Skeletal muscle cell (primary cell): ENCODE data around the gene OR2F1.
"Not testable (repeated sequence)": the region's sequence is repeated elsewhere in the genome, so short reads cannot be mapped to it uniquely, and the experiment has no call there.

ENCODE experiments used
- DNase-seq: peaks from one replicate; pipeline ENCODE4 v3.0.0-alpha.2; 2010; ENCODE audit warnings: low read depth
- H3K4me3 ChIP-seq: 2 replicates; pipeline ENCODE4 v1.5.1; 2011; ENCODE audit warnings: low read depth, mild to moderate bottlenecking, control low read depth, low read length, moderate library complexity

OR2F1 gene

GRCh38 chr7:144001543-144001942 lies 46.9 kb downstream of the OR2F1 start:
- H3K4me3 ChIP-seq = no peak overlapping the region
- DNase-seq = no peak

- no peak overlapping the region for H3K4me3 ChIP-seq
- DNase-seq = no peak
These were observed 50.1 kb downstream of the OR2F1 start for GRCh38 chr7:144004703-144005102.

DNA sequence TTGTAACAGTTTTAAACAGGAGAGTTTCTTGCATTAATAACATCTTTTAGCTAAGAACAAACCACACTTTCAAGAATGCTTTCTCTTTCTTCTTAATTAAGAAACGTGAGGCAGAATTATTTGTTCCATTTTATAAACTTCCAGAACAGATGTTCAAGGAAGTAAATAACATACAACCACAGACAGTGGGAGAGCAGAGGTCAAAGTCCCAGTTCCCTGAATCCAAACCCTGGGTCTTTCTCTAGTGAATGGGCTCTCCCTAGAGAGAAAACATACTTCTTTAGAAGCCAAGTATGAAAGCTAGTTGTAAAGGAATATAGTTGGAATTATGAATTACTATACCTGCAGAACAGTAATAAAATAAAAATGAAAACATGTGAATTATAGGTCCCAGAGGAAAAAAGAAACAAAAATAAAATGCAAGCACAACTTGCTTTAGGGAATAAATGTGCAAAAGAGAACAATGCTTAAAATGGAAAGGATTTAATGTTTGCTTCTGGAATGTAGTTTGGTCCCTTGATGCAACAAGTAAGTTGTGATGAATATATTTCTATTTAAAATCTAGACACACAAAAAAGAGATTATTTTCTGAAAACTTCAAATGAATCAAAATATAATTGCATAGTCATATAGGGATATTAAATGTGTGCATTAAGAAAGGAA lies 51.5 kb downstream of the OR2F1 start:
- H3K4me3 ChIP-seq = no peak overlapping the region
- no peak for DNase-seq

- no peak for DNase-seq
- no peak overlapping the region for H3K4me3 ChIP-seq
These were observed 52.0 kb downstream of the OR2F1 start for GRCh38 chr7:144006692-144007042.

GRCh38 chr7:144009361-144009760 lies 54.7 kb downstream of the OR2F1 start:
- no peak for DNase-seq
- no peak overlapping the region for H3K4me3 ChIP-seq

DNA sequence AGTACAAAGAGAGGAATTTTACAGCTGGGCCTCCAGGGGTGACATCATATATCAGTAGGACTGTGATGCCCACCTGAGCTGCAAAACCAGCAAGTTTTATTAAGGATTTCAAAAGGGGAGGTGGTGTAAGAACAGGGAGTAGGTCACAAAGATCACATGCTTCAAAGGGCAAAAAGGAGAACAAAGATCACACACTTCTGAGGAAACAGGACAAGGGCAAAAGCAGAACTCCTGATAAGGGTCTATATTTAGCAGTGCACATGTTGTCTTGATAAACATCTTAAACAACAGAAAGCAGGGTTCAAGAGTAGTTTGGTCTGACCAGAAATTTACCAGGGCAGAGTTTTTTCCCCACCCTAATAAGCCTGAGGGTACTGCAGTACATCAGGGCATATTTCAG lies 55.4 kb downstream of the OR2F1 start:
- DNase-seq, H3K4me3 ChIP-seq: not testable (repeated sequence)

DNA sequence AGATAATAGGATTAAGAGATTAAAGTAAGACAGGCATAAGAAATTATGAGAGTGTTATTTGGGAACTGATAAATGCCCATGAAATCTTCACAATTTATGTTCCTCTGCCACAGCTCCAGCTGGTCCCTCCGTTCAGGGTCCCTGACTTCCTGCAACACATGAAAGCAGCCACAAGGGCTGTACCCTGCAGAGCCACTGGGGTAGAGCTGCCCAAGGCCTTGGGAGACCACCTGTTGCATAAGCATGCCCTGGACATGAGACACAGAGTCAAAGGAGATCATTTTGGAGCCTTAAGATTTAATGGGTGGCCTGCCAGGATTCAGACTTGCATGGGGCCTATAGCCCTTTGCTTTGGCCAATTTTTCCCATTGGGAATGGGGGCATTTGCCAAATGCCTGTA lies 56.2 kb downstream of the OR2F1 start:
- DNase-seq, H3K4me3 ChIP-seq: not testable (repeated sequence)

DNA sequence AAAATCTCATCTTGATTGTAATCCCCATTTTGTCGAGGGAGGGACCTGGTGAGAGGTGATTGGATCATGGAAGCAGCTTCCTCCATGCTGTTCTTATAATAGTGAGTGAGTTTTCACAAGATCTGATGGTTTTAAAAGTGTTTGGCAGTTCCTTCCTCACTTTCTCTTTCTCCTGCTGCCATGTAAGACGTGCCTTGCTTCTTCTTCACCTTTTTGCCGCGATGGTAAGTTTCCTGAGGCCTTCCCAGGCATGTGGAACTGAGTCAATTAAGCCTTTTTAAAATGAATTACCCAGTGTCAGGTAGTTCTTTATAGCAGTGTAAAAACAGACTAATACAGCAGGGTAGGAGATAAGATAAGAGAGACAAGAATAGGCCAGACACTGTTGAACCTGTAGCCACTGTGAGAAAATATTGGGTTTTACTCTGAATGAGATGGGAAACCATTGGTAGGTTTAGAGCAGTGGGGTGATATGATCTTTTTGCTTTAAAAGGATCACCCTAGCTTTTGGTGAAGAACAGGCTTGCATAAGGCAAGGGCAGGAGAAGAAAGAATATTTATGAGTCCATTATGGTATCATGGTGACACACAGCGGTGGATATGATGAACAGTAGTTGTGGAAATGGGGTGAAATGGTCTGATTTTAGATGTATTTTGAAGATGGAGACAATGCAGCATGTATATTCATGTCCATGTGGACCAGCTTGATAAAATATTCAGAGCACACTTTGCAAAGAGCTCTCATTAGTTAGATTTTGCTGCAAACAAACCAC lies 57.0 kb downstream of the OR2F1 start:
- no peak overlapping the region for H3K4me3 ChIP-seq
- DNase-seq = no peak
